Testis (tissue), 2 donors: Measurements from ENCODE around the gene MFSD11.

Experiments
- CTCF ChIP-seq, 3 experiments: fragments of 450-650 bp in 2 of 3; fragments of 200-600 bp in 1 of 3; sonication (generic) in 1 of 3; IDR thresholded peaks; one replicate each; pipeline ENCODE4 v1.5.1; 2016 to 2019; ENCODE audit warnings: antibody characterized with exemption in 3 of 3, mild to moderate bottlenecking in 2 of 3, moderate library complexity in 1 of 3
- POLR2A ChIP-seq: fragments of 450-650 bp; IDR thresholded peaks from one replicate; pipeline ENCODE4 v1.6.1; 2017; ENCODE audit warnings: antibody characterized with exemption, mild to moderate bottlenecking, moderate library complexity

- TF ChIP-seq CTCF (IDR thresholded peaks at IDR 0.05) = no peak
- no peak for TF ChIP-seq POLR2A
Observed at GRCh38 chr17:76757256-76757655, 19.3 kb downstream of the MFSD11 start.
